ENCODE results near the gene PTPN3. TPM values are rescaled to one million over a fixed set of nuclear protein-coding genes. Genes with fewer than 3 reads are reported as not detected.
"Not testable (repeated sequence)": the region's sequence is repeated elsewhere in the genome, so short reads cannot be mapped to it uniquely, and the experiment has no call there.

Gene PTPN3
- total and polyA plus RNA-seq, 4 donors = 4.3 to 22.9 (median 9.4) TPM

GRCh38 chr9:109510506-109510905 is 12.4 kb upstream of the PTPN3 start:
- 67 to 72% methylated on average over 5 of the region's 5 CpGs for WGBS, 2 donors
- ATAC-seq (ENCODE audit: low FRiP score) (no peak), DNase-seq (no peak)

GRCh38 chr9:109510042-109510441 is 11.9 kb upstream of the PTPN3 start:
- H3K27me3 ChIP-seq (ENCODE audit: control insufficient read depth in 1 of 2, insufficient read depth in 2 of 2, low read length in 1 of 2); H3K36me3 ChIP-seq (ENCODE audit: control insufficient read depth in 1 of 2, insufficient read depth in 2 of 2, low read length in 1 of 2); H3K4me1 ChIP-seq (ENCODE audit: control insufficient read depth in 1 of 2, insufficient read depth in 2 of 2, low read length in 2 of 2); DNase-seq; intact Hi-C loops (cut with DNase I); H3K4me3 ChIP-seq (ENCODE audit: low read length in 2 of 2); ATAC-seq (ENCODE audit: low FRiP score); H3K9me3 ChIP-seq (ENCODE audit: control insufficient read depth, low read length): not testable (repeated sequence)
- peak overlapping the region in 1 of 2 donors; percentile 54 for H3K27ac ChIP-seq (ENCODE audit: low read depth in 1 of 2, low read length in 2 of 2)
- 60 to 67% methylated on average over 4 of the region's 4 CpGs for whole genome bisulfite sequencing, 2 donors

More at GRCh38 chr9:109510506-109510905, 12.4 kb upstream of the PTPN3 start:
- intact Hi-C loops (cut with DNase I) = no loop called here
- no peak overlapping the region for H3K27ac ChIP-seq (ENCODE audit: low read depth in 1 of 2, low read length in 2 of 2)
- H3K36me3 ChIP-seq (ENCODE audit: control insufficient read depth in 1 of 2, insufficient read depth in 2 of 2, low read length in 1 of 2) = no peaks in the 10 kb centered on the region
- peaks cover 2 to 4% of the 10 kb centered on the region in 2 donors for H3K4me1 ChIP-seq (ENCODE audit: control insufficient read depth in 1 of 2, insufficient read depth in 2 of 2, low read length in 2 of 2)
- H3K27me3 ChIP-seq (ENCODE audit: control insufficient read depth in 1 of 2, insufficient read depth in 2 of 2, low read length in 1 of 2) = no peaks in the 10 kb centered on the region
- H3K4me3 ChIP-seq (ENCODE audit: low read length in 2 of 2) = no peak overlapping the region
- H3K9me3 ChIP-seq (ENCODE audit: control insufficient read depth, low read length) = no peaks in the 10 kb centered on the region

- Histone ChIP-seq H3K9me3 (ENCODE audit: control insufficient read depth, low read length) (no peaks in the 10 kb centered on the region), H3K4me3 (ENCODE audit: low read length in 2 of 2) (no peak overlapping the region), H3K27me3 (ENCODE audit: control insufficient read depth in 1 of 2, insufficient read depth in 2 of 2, low read length in 1 of 2) (no peaks in the 10 kb centered on the region), H3K36me3 (ENCODE audit: control insufficient read depth in 1 of 2, insufficient read depth in 2 of 2, low read length in 1 of 2) (no peaks in the 10 kb centered on the region), H3K27ac (ENCODE audit: low read depth in 1 of 2, low read length in 2 of 2) (peak overlapping the region in 1 of 2 donors; percentile 54), H3K4me1 (ENCODE audit: control insufficient read depth in 1 of 2, insufficient read depth in 2 of 2, low read length in 2 of 2) (peaks cover 2 to 4% of the 10 kb centered on the region in 2 donors)
- no peak for DNase-seq
- WGBS, 2 donors = 7 to 8% methylated on average over 4 of the region's 4 CpGs
- intact Hi-C loops (cut with DNase I) = no loop called here
- ATAC-seq (ENCODE audit: low FRiP score) = no peak
These were observed 11.5 kb upstream of the PTPN3 start for GRCh38 chr9:109509611-109510010.

GRCh38 chr9:109507421-109507838 is 9.3 kb upstream of the PTPN3 start:
- ATAC-seq (ENCODE audit: low FRiP score) (peak; percentile 67), DNase-seq (peak; percentile 53 to 76)
- Histone ChIP-seq H3K4me1 (ENCODE audit: control insufficient read depth in 1 of 2, insufficient read depth in 2 of 2, low read length in 2 of 2) (peaks cover 2 to 4% of the 10 kb centered on the region in 2 donors), H3K4me3 (ENCODE audit: low read length in 2 of 2) (no peak overlapping the region), H3K27ac (ENCODE audit: low read depth in 1 of 2, low read length in 2 of 2) (no peak overlapping the region), H3K36me3 (ENCODE audit: control insufficient read depth in 1 of 2, insufficient read depth in 2 of 2, low read length in 1 of 2) (no peaks in the 10 kb centered on the region), H3K27me3 (ENCODE audit: control insufficient read depth in 1 of 2, insufficient read depth in 2 of 2, low read length in 1 of 2) (no peaks in the 10 kb centered on the region), H3K9me3 (ENCODE audit: control insufficient read depth, low read length) (no peaks in the 10 kb centered on the region)
- intact Hi-C loops (cut with DNase I) = no loop called here
- 42 to 46% methylated on average over 9 of the region's 9 CpGs for WGBS, 2 donors

- Histone ChIP-seq H3K4me3 (ENCODE audit: low read length in 2 of 2) (no peak overlapping the region), H3K27me3 (ENCODE audit: control insufficient read depth in 1 of 2, insufficient read depth in 2 of 2, low read length in 1 of 2) (no peaks in the 10 kb centered on the region), H3K9me3 (ENCODE audit: control insufficient read depth, low read length) (no peaks in the 10 kb centered on the region), H3K27ac (ENCODE audit: low read depth in 1 of 2, low read length in 2 of 2) (no peak overlapping the region), H3K36me3 (ENCODE audit: control insufficient read depth in 1 of 2, insufficient read depth in 2 of 2, low read length in 1 of 2) (no peaks in the 10 kb centered on the region), H3K4me1 (ENCODE audit: control insufficient read depth in 1 of 2, insufficient read depth in 2 of 2, low read length in 2 of 2) (peaks cover 2 to 4% of the 10 kb centered on the region in 2 donors)
- no peak for ATAC-seq (ENCODE audit: low FRiP score)
- DNase-seq = no peak
- intact Hi-C loops (cut with DNase I) = no loop called here
- WGBS, 2 donors = 49 to 58% methylated on average over 3 of the region's 3 CpGs
These were observed 8.1 kb upstream of the PTPN3 start for GRCh38 chr9:109506097-109506712.

- H3K27me3 ChIP-seq (ENCODE audit: control insufficient read depth in 1 of 2, insufficient read depth in 2 of 2, low read length in 1 of 2) = no peaks in the 10 kb centered on the region
- 89 to 90% methylated on average over 5 of the region's 5 CpGs for WGBS, 2 donors
- H3K36me3 ChIP-seq (ENCODE audit: control insufficient read depth in 1 of 2, insufficient read depth in 2 of 2, low read length in 1 of 2) = no peaks in the 10 kb centered on the region
- intact Hi-C loops (cut with DNase I) = no loop called here
- H3K27ac ChIP-seq (ENCODE audit: low read depth in 1 of 2, low read length in 2 of 2) = no peak overlapping the region
- peaks cover under 1 to 1% of the 10 kb centered on the region in 2 donors for H3K4me1 ChIP-seq (ENCODE audit: control insufficient read depth in 1 of 2, insufficient read depth in 2 of 2, low read length in 2 of 2)
- ATAC-seq (ENCODE audit: low FRiP score) (no peak), DNase-seq (no peak)
- no peaks in the 10 kb centered on the region for H3K9me3 ChIP-seq (ENCODE audit: control insufficient read depth, low read length)
- no peak overlapping the region for H3K4me3 ChIP-seq (ENCODE audit: low read length in 2 of 2)
These were observed 6.6 kb upstream of the PTPN3 start for GRCh38 chr9:109504689-109505088.

- ATAC-seq (ENCODE audit: low FRiP score) = no peak
- no peaks in the 10 kb centered on the region for H3K27me3 ChIP-seq (ENCODE audit: control insufficient read depth in 1 of 2, insufficient read depth in 2 of 2, low read length in 1 of 2)
These were observed 2.4 kb upstream of the PTPN3 start for GRCh38 chr9:109500421-109500974.

GRCh38 chr9:109499631-109500410 is 1.7 kb upstream of the PTPN3 start:
- intact Hi-C loops (cut with DNase I) = no loop called here
- DNase-seq = peak; percentile 84 to 93

More at GRCh38 chr9:109500421-109500974, 2.4 kb upstream of the PTPN3 start:
- DNase-seq = no peak
- no peaks in the 10 kb centered on the region for H3K36me3 ChIP-seq (ENCODE audit: control insufficient read depth in 1 of 2, insufficient read depth in 2 of 2, low read length in 1 of 2)
- intact Hi-C loops (cut with DNase I) = no loop called here
- peaks cover 0 to 1% of the 10 kb centered on the region in 2 donors for H3K4me1 ChIP-seq (ENCODE audit: control insufficient read depth in 1 of 2, insufficient read depth in 2 of 2, low read length in 2 of 2)
- no peaks in the 10 kb centered on the region for H3K9me3 ChIP-seq (ENCODE audit: control insufficient read depth, low read length)
- H3K4me3 ChIP-seq (ENCODE audit: low read length in 2 of 2) = no peak overlapping the region
- no peak overlapping the region for H3K27ac ChIP-seq (ENCODE audit: low read depth in 1 of 2, low read length in 2 of 2)
- 84 to 85% methylated on average over 5 of the region's 5 CpGs for WGBS, 2 donors

More at GRCh38 chr9:109499631-109500410, 1.7 kb upstream of the PTPN3 start:
- Histone ChIP-seq H3K4me1 (ENCODE audit: control insufficient read depth in 1 of 2, insufficient read depth in 2 of 2, low read length in 2 of 2) (peaks cover 0 to 1% of the 10 kb centered on the region in 2 donors), H3K27me3 (ENCODE audit: control insufficient read depth in 1 of 2, insufficient read depth in 2 of 2, low read length in 1 of 2) (no peaks in the 10 kb centered on the region), H3K4me3 (ENCODE audit: low read length in 2 of 2) (peak overlapping the region; percentile 37 to 38), H3K36me3 (ENCODE audit: control insufficient read depth in 1 of 2, insufficient read depth in 2 of 2, low read length in 1 of 2) (no peaks in the 10 kb centered on the region), H3K9me3 (ENCODE audit: control insufficient read depth, low read length) (no peaks in the 10 kb centered on the region), H3K27ac (ENCODE audit: low read depth in 1 of 2, low read length in 2 of 2) (no peak overlapping the region)
- peak; percentile 89 for ATAC-seq (ENCODE audit: low FRiP score)
- WGBS, 2 donors = 1 to 2% methylated on average over 55 to 56 of the region's 56 CpGs
